LNCAP (cell line): Measurements from ENCODE around the gene VENTX.

Source experiments
- TF ChIP-seq, protein P1 (sequence below): fragments of 450-650 bp; IDR thresholded peaks from 2 replicates; pipeline ENCODE4 v1.5.1; 2017; ENCODE audit warnings: mild to moderate bottlenecking

Gene VENTX

DNA sequence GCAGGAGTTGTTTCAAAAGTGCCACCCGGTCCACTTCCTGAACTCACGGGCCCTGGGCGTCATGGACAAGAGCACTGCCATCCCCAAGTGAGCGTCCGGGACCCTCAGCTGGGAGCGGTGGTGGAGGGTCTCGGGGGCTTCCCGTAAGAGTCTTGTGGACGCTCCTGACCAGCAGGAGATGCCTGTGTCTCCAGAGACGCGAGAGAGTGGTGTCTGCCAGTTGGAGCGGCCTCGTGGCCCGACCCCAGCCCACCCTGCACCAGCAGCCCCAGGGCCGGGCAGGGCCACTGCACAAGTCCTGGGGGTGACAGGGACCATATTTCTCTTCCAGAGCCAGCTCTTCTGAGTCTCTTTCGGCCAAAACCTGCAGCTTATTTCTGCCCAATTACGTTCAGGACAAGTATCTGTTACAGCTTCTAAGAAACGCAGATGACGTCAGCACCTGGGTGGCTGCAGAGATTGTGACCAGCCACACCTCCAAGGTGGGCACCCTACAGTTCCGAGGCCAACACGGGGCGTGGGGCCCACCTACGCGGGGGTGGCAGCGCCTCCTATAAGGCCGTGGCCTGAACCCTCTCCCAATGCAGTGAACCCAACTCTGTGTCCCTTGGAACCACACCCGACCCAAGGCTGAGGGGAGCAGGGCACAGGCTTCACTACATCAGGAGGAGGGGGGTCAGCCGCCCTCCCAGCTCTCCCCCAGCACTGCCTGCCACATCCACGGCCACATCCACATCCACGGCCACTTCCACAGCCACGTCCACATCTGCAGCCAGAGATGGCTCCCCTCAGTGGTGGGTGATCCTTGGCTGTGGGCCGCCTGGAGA, 23.8 kb upstream of the VENTX start:
- TF ChIP-seq, protein P1, sequence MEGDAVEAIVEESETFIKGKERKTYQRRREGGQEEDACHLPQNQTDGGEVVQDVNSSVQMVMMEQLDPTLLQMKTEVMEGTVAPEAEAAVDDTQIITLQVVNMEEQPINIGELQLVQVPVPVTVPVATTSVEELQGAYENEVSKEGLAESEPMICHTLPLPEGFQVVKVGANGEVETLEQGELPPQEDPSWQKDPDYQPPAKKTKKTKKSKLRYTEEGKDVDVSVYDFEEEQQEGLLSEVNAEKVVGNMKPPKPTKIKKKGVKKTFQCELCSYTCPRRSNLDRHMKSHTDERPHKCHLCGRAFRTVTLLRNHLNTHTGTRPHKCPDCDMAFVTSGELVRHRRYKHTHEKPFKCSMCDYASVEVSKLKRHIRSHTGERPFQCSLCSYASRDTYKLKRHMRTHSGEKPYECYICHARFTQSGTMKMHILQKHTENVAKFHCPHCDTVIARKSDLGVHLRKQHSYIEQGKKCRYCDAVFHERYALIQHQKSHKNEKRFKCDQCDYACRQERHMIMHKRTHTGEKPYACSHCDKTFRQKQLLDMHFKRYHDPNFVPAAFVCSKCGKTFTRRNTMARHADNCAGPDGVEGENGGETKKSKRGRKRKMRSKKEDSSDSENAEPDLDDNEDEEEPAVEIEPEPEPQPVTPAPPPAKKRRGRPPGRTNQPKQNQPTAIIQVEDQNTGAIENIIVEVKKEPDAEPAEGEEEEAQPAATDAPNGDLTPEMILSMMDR, result no peak

DNA sequence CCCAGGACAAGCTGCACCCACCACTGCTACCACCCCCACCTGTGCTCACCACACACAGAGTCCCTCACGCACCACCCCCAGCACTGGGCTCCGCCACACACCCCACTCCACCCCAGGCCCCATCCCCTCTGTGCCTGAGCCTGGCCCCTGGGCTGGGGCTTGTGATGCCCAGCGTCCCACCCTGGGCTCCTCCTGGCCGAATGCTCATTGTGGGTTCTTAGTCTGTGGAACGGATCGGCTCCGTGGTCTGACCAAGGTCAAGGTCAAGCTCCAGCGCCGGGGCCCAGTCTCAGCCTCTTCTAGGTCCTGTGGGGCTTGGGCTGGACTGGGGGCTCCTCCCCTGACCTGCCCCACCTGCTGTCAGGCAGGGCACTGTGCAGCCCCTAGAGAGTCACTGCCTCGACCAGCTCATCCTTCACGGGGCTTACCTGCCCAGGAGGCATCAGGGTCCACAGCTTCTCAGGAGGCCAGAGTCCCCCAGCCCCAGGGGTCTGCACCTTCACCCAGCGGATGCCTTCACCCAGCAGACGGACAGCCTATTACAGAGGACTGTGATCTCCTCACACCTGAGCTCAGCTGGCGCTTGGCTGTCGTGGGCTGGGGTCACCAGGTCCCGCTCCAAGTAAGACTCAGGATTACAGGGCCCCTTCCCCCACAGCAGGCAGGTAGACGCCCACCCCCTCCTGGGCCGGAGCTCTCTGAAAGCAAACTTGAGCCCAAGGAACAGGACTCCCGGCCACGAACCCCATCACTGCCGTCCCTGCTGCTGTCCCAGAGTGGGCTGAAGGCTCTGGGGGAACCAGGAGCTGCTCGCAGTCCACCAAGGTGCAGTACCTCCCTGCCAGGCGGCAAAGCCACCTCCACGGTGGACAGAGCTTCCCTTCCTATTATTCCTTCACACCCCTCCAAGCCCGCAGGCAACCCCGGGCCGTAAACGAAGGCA, 22.9 kb upstream of the VENTX start:
- TF ChIP-seq, protein P1, result no peak

DNA sequence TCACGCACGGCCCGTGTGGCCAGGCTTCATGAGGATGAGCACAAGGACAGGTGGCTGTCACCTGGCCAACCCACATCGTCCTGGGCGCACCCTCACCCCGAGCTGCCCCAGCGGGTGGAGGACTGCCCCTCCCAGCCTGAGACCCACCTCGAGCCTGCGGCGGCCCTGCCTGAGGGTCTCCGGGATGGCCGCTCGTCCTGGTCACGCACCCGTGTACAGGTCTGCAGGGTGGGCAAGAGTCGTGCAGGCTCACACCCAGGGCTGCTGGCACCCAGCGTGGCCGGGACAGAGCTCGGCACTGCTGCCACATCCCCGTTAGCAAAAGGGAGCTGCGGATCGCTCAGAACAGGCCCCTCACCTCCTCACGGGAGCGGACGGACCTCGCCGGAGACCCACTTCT, 22.1 kb upstream of the VENTX start:
- TF ChIP-seq, protein P1, result no peak

DNA sequence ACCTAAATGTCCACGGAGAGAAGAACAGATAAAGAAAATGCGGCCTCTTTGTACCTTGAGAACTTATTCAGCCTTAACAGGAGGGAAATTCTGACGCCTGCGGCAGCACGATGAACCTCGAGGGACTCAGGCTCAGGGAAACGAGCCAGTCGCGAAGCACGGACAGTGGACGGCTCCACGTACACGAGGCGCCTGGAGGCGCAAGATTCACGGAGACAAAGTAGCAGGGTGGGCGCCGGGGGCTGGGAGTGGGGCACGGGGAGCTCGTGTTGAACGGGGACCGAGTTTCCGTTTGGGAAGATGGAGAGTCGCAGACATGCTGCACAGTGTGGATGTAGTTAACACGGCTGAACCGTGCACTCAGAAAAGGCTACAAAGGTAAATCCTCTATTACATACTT, 20.9 kb upstream of the VENTX start:
- TF ChIP-seq, protein P1, result no peak

DNA sequence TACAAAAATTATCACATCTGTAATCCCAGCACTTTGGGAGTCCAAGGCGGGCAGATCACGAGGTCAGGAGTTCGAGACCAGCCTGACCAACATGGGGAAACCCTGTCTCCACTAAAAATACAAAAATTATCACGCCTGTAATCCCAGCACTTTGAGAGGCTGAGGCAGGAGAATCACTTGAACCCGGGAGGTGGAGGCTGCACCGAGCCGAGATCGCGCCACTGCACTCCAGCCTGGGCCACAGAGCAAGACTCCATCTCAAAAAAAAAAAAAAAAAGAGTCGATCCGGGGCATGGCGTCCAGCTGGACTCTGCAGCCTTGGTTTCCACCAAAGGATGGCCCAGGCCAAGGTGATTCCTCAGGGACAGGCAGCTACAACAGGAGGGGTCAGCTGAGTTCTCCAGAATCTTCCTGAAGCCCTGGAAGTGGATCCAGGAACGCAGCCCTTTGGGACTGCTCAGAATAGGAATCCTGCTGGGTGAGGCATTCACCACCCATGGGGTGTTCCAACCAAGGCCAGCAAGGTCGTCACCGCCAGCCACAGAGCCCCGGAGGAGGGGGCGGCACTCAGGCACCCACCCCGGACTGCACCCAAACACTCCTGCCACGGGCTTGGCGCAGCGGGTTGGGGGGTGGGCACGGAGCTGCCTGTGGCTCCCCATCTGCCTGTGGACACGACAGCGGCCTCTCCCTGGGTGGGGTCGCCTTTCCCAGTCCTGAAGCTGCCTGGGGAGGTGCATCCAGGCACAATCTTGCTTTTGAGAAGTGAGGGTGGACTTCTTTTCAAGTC, 19.7 kb upstream of the VENTX start:
- TF ChIP-seq, protein P1, result no peak

DNA sequence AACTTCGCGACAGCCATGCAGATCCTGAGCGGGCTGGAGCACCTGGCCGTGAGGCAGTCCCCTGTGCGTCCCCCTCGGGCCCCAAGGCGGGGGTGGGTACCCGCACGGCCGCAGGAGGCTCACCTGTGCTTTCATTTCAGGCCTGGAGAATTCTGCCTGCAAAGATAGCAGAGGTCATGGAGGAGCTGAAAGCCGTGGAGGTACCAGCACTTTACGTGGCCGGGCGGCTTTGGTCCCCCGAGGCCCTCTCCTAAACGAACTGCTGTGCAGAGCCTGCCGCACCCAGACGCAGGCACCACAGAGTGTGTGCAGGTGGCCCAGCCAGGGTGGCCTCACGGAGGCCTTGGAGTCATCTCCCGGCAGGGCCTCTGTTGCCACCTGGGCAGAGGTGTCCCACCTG, 18.8 kb upstream of the VENTX start:
- TF ChIP-seq, protein P1, result no peak

DNA sequence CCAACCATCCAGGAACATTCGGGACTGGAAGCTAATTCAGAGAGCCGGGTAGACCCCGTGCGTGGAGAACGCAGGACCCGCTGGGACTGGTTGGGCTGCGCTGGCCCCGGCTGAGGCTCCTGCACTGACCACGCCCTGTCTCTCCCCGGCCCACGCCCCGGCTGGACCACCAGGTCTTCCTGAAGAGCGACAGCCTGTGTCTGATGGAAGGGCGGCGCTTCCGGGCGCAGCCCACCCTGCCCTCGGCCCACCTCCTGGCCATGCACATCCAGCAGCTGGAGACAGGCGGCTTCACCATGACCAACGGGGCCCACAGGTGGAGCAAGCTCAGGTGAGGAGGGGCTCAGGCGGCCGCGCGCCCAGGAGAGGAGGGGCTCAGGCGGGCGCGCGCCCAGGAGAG, 17.9 kb upstream of the VENTX start:
- TF ChIP-seq, protein P1, result no peak
